Stimulated activated CD8-positive, alpha-beta memory T cell treated with anti-CD3 and anti-CD28 coated beads, Interleukin-12 subunit alpha, Interleukin-12 subunit beta, amount 100 ng/mL, for 1 hour (primary cell): ENCODE measurements around the gene SMIM21.

Experiments used
- DNase-seq: peaks from one replicate; pipeline ENCODE4 v3.0.0-alpha.2; 2020; ENCODE audit warnings: low read depth

The SMIM21 gene

DNA sequence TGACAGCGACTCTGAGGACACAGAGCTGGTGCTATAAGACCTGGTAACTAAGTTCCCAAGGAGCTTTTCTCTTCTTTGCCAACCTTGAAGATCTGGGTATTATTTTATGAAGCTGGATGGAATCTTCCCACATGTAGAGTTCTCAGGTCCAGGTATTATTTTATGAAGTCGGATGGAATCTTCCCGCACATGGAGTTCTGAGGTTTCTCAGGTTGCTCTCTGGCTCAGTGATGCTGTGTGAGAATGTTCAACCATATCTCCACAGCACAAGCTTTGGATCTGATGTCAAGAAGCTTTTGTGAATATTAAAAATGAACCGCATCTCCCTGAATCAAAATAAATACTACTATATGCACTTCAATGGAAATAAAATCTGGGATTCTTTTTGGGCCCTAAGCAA, at the start of gene SMIM21:
SMIM21 (minus strand) TSS at position 101 of the 400 bp plus-strand sequence. CDS start 140 bp downstream, outside the sequence.
- no peak for DNase-seq

GRCh38 chr18:75475228-75475627, 47.7 kb upstream of the SMIM21 start:
- no peak for DNase-seq

DNA sequence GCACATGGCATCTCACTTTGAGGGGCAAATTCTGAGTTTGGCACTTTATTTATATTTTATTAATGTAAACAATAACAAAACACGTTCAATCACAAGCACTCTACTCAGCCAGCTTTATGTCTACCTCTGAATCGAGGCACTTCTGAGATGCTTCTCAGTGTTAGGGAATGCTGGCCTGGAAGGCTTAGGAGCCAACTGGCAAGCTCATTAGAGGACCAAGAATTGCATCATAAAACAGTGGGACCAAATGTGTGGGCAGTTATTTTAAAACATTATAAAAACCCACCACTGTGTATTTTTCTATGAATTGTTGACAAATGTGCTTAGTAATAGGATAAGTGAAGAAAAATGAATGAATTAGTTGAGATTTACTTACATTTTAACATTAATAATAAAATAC, 46.8 kb upstream of the SMIM21 start:
- DNase-seq: no peak

GRCh38 chr18:75473316-75473715, 45.8 kb upstream of the SMIM21 start:
- DNase-seq: no peak

DNA sequence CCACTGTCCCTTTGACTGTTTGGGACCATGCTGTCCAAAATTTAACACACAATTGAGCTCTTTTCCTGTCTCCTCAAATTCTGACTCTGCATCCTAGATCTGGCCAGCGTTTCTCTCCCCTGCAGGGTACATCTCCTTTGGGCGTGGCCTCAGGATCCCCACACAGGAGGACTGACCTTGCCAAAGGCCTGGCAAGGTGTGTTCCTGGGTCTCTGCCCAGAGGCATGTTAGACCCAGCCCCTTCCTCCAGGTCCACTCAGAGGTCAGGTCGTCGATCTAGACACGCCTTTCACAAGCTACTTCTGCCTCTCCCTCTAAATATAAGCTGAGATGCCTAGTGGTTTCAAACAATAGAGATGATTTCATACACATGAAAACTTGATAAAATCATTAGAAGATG, 45.4 kb upstream of the SMIM21 start:
- no peak for DNase-seq

DNA sequence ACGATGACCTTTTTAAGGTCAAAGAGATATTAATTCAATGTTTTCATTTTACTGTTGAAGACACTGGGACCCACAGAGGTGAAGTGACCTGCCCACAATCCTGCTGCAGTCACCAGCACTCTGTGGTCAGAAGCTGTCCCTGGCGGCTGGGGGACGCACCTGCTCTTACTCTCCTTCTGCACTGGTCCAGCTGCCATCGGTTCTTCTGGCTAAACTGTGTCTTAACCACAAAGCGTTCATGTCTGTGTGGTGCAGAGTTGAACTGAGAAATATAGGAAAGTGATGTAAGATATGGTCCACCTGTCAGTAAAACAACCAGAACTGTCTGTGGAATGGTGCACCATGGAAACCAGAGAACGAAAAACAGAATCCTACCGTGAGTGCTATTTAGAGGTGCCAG, 44.9 kb upstream of the SMIM21 start:
- DNase-seq: no peak

DNA sequence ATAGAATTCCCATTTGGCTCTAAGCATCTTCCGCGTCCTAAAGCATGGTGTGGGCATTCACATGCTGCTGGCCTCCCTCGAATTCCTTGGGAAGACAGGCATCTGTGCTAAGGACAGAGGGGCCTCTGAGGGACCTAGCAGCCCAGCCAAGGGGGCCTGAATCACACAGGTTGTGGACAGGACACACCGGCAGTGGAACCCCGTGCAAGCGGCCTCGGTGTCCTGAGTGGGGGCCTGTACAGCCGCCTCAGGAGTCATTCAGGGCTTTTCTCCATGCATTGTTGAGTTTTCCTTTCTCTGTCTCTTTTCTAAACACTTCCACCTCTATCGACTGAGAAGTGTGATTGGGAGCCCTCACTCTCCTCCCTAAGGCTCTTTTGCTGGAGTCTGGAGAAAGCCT, 44.3 kb upstream of the SMIM21 start:
- no peak for DNase-seq

DNA sequence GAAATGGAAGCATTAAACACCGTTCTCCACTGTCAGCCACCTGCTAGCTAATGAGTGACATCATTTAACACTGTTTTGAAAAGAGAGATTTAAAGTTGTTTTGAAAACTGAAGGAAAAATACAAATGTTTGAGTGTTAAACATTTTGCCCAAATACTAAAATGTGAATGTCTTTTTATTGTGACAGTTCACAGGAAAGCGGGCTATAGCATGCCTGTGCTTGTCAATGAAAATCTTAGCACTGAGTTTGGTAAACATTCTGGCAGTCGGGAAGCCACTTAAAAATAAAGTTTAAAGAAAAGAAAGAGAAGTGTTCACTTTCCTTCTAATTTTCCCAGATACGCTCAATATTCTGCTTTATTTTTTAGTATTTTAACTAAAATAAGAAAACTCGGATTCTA, 40.3 kb upstream of the SMIM21 start:
- no peak for DNase-seq

- no peak for DNase-seq
Measured at GRCh38 chr18:75467281-75467795, 39.8 kb upstream of the SMIM21 start.

DNA sequence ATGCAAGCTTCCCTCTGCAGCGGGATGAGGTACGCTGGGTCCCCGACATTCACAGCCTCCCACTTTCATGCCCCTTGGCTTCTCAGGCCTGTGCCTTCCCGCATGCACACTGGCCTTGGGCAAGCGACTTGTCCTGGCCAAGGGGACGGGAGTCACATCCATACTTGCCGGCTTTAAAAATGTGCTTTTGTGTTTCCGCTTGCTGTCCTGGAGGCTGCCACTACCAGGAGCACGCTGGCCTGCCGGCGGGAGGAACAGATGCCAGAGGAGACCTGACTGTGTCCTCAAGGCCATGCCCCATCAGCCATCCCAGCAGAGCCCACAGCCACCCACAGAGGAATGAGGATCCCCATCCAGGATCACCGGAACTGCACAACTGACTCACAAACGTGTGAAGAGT, 36.9 kb upstream of the SMIM21 start:
- DNase-seq: no peak

DNA sequence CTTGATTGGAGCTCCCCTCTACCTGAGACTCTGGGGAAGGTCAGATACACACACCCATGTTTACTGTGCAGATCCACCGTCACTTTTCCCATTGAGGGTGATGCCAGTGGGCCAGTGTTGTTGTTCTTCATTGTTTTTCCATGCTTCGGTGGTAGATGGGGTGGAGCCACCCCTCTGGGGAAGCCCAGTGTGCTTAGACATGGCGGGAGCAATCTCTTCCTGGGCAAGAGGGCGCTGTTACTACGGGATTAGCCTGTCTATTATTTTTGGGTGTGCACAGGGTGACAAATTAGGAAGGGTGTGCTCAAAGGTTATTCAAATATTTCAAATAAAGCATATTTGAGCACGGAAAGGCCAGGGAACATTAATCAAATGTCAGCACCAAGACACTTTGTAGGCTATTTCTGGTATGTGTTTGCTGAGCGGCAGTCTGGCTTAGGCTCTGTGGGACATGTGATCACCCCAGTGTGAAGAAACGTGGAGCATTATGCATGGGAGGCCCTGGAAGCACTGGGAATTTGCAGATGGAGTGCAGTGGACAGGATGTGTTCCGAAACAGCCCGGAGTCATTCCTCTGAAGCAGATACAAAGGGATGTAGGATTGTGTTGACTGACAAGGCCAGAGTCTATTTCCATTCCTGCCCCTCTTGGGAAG, 34.8 kb upstream of the SMIM21 start:
- no peak for DNase-seq

- no peak for DNase-seq
Measured at GRCh38 chr18:75456199-75456631, 28.7 kb upstream of the SMIM21 start.

GRCh38 chr18:75455249-75456198, 28.0 kb upstream of the SMIM21 start:
- no peak for DNase-seq

GRCh38 chr18:75454022-75454795, 26.7 kb upstream of the SMIM21 start:
- no peak for DNase-seq

DNA sequence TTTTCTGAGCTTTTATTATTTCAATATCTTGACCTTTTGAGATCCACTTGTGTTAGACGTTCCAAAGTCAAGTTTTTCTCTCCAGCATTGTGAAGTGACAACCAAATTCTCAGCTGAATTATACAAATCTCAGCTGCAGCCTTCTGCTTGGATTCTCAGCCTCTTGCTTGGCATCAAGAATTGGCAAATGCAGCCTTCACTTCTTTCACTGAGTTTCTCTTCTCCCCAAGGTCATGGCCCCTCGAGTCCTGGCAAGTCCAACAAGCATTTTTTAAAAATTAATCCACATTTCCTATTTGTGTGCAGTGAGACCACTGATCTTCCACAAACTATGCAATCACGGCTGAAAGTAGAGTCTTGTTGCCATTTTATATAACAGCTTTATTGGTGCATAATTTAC, 23.4 kb upstream of the SMIM21 start:
- no peak for DNase-seq

DNA sequence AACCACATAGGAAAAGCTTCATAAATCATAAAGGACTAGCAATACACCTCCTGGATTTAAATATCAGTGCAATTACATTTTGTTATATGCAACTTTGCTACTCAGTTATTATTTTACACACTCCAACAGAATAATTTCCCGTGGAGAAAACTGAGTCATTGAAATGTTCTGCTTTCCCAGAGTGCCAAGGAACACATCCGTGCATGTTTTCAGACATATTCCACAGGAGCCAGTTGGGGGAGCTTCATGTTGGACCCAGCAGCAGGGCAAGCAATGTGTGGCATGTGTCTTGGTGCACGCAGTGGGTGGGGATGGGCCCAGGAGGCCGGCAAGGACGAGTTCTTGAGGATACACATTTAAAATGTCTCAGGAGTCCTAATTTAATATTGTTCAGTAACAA, 14.4 kb upstream of the SMIM21 start:
- DNase-seq: no peak

- DNase-seq: no peak
Measured at GRCh38 chr18:75439348-75439747, 11.8 kb upstream of the SMIM21 start.

DNA sequence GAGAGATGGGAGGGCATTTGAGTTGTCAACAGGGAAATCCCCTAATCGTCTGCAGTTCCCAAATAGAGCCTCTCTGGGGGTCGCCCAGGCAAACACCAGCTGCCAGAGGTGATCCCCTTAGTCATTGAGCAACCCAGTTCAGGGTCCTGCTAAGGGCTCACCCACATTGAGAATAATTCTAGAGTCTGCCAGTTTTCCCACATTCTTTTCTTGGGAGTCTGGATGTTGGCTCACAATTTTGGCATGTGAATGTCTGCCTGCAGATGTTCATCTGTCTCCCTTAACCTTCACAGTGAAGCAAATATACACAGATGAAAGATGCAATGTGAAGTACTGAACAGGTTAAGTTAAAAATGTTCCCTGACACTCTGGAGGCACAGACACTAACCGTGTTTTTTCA, 11.4 kb upstream of the SMIM21 start:
- DNase-seq: no peak

GRCh38 chr18:75437979-75438378, 10.5 kb upstream of the SMIM21 start:
- DNase-seq: no peak

DNA sequence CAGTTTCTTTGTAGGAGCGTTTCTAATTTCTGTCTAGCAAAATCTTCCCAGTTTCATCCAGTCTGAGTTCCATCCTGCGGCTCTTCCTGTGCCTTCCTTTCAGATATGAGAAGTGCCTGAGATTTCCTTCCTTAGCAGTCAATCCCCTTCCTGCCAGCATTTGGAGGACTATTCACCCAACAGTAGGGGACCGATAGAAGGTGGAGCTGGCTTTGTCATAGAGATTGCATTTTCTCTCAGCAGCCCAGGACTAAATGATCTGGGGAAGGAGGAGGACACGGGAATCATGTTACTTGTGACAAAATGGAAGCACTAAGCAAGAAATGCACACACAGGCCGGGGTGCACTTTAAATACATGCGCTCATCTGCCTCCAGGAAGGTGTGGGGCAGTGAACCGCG, 5.6 kb upstream of the SMIM21 start:
- no peak for DNase-seq

GRCh38 chr18:75429975-75430374, 2.5 kb upstream of the SMIM21 start:
- no peak for DNase-seq

DNA sequence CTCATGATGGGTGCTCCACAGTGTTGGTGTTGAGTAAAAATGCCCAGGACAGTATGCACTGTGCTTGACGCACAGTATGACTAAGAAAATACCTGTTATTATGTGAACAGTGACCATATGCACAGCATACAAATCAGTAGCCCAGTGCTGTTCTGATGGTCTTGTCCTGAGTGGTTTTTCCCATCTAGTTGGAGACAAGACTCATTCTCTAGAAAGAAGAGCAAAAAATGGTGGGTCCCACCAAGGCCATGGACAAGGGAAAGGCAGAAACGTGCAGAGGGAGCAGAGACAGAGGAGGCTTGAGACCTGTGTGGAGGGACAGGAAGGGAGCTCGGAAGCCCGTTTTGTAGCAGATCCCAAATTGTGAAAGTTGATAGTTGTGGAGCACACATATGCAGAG, 987 bp upstream of the SMIM21 start:
- DNase-seq: no peak
